WTC11 (cell line): ENCODE data around the gene IQCE. TPM values are rescaled to one million over a fixed set of nuclear protein-coding genes. Genes with fewer than 3 reads are reported as not detected.

Experiments used
- ATAC-seq: fragments of 200-7000 bp; cut with Tn5 transposase; 2 replicates; pipeline ENCODE4 v1.10.0; 2021; ENCODE audit warnings: mild to moderate bottlenecking, moderate library complexity
- CTCF ChIA-PET: fragments of 300-600 bp; sonication (Branson Sonifier 250); formaldehyde crosslinking; loops from one replicate; lab custom pipeline; 2021; ENCODE audit warnings: antibody characterized with exemption; lab: Charles Lee
- POLR2A ChIA-PET: fragments of 350-600 bp; sonication (Branson Sonifier 250); formaldehyde crosslinking; loops from one replicate; lab custom pipeline; 2021; ENCODE audit warnings: antibody characterized with exemption; lab: Charles Lee
- DNase-seq: peaks from one replicate; pipeline ENCODE4 v3.0.0; 2021; ENCODE audit warnings: low spot score
- H3K27ac Mint-ChIP-seq: 2 replicates; pipeline ENCODE4 v1.8.0; 2021; ENCODE audit warnings: mixed read lengths
- H3K27me3 Mint-ChIP-seq: 2 replicates; pipeline ENCODE4 v1.8.0; 2021; ENCODE audit warnings: low read depth, mild to moderate bottlenecking, moderate library complexity, mixed read lengths
- H3K36me3 Mint-ChIP-seq: 2 replicates; pipeline ENCODE4 v1.8.0; 2021; ENCODE audit warnings: mixed read lengths
- H3K4me1 Mint-ChIP-seq: 2 replicates; pipeline ENCODE4 v1.8.0; 2022; ENCODE audit warnings: mixed read lengths
- H3K4me3 Mint-ChIP-seq: 2 replicates; pipeline ENCODE4 v1.8.0; 2021; ENCODE audit warnings: mild to moderate bottlenecking, moderate library complexity, mixed read lengths
- H3K9me3 Mint-ChIP-seq: 2 replicates; pipeline ENCODE4 v1.8.0; 2021; ENCODE audit warnings: mixed read lengths
- CBFB ChIP-seq: sonication (generic); formaldehyde crosslinking; IDR thresholded peaks from 2 replicates; pipeline ENCODE4 v1.8.1; 2022; ENCODE audit warnings: mild to moderate bottlenecking, low read depth, missing genetic modification reagents
- CREB1 ChIP-seq: sonication (generic); formaldehyde crosslinking; IDR thresholded peaks from 2 replicates; pipeline ENCODE4 v1.8.0; 2023; ENCODE audit warnings: mild to moderate bottlenecking, missing genetic modification reagents
- GABPB1 ChIP-seq: sonication (generic); formaldehyde crosslinking; IDR thresholded peaks from 2 replicates; pipeline ENCODE4 v1.8.1; 2023; ENCODE audit warnings: mild to moderate bottlenecking, missing genetic modification reagents
- JUN ChIP-seq: sonication (generic); formaldehyde crosslinking; IDR thresholded peaks from 2 replicates; pipeline ENCODE4 v1.8.0; 2023; ENCODE audit warnings: mild to moderate bottlenecking, missing genetic modification reagents
- NFATC4 ChIP-seq: fragments of 250-450 bp; sonication (Bioruptor Pico); IDR thresholded peaks from 2 replicates; pipeline ENCODE4 v1.9.0; 2021; ENCODE audit warnings: mild to moderate bottlenecking
- PRRX2 ChIP-seq: fragments of 250-450 bp; sonication (Bioruptor Pico); IDR thresholded peaks from 2 replicates; pipeline ENCODE4 v1.8.0; 2021; ENCODE audit warnings: mild to moderate bottlenecking
- SMAD3 ChIP-seq: sonication (generic); formaldehyde crosslinking; IDR thresholded peaks from 2 replicates; pipeline ENCODE4 v1.8.0; 2022; ENCODE audit warnings: missing genetic modification reagents, mild to moderate bottlenecking, borderline replicate concordance
- SMAD4 ChIP-seq: sonication (generic); formaldehyde crosslinking; IDR thresholded peaks from 2 replicates; pipeline ENCODE4 v1.8.0; 2022; ENCODE audit warnings: mild to moderate bottlenecking, missing genetic modification reagents
- TCF7 ChIP-seq: sonication (generic); formaldehyde crosslinking; IDR thresholded peaks from 2 replicates; pipeline ENCODE4 v1.8.0; 2022; ENCODE audit warnings: mild to moderate bottlenecking, low read depth, missing genetic modification reagents, moderate library complexity
- ZBTB21 ChIP-seq: sonication (generic); formaldehyde crosslinking; IDR thresholded peaks from 2 replicates; pipeline ENCODE4 v1.8.1; 2023; ENCODE audit warnings: mild to moderate bottlenecking, missing genetic modification reagents, borderline replicate concordance
- ZNF416 ChIP-seq: fragments of 250-450 bp; sonication (Bioruptor Pico); IDR thresholded peaks from 2 replicates; pipeline ENCODE4 v1.9.0; 2021; ENCODE audit warnings: mild to moderate bottlenecking, inconsistent platforms
- ZNF423 ChIP-seq: fragments of 250-450 bp; sonication (Bioruptor Pico); IDR thresholded peaks from 2 replicates; pipeline ENCODE4 v2.1.2; 2022; ENCODE audit warnings: mild to moderate bottlenecking, moderate library complexity
- total RNA-seq: library from RNA; stranded (reverse); gene quantifications from 3 replicates; pipeline ENCODE4 v1.2.3, GENCODE V29; 2021
- TF ChIP-seq, protein P1 (sequence below): sonication (generic); formaldehyde crosslinking; IDR thresholded peaks from 2 replicates; pipeline ENCODE4 v1.8.1; 2023; ENCODE audit warnings: mild to moderate bottlenecking, moderate library complexity, missing genetic modification reagents
- TF ChIP-seq, protein P2 (sequence below): sonication (generic); formaldehyde crosslinking; IDR thresholded peaks from 2 replicates; pipeline ENCODE4 v1.8.0; 2022; ENCODE audit warnings: mild to moderate bottlenecking, missing genetic modification reagents
- TF ChIP-seq, protein P3 (sequence below): sonication (generic); formaldehyde crosslinking; IDR thresholded peaks from 2 replicates; pipeline ENCODE4 v1.8.1; 2022; ENCODE audit warnings: low read depth, mild to moderate bottlenecking, moderate library complexity, missing genetic modification reagents, borderline replicate concordance
- TF ChIP-seq, protein P4 (sequence below): fragments of 200-600 bp; IDR thresholded peaks from 2 replicates; pipeline ENCODE4 v1.8.0; 2022; ENCODE audit warnings: antibody characterized with exemption
- TF ChIP-seq, protein P5 (sequence below): fragments of 250-450 bp; sonication (Bioruptor Pico); IDR thresholded peaks from 2 replicates; pipeline ENCODE4 v1.9.0; 2021; ENCODE audit warnings: mild to moderate bottlenecking

IQCE gene
- total RNA-seq, 1 experiment from 2014 or later, result 4.4 TPM

DNA sequence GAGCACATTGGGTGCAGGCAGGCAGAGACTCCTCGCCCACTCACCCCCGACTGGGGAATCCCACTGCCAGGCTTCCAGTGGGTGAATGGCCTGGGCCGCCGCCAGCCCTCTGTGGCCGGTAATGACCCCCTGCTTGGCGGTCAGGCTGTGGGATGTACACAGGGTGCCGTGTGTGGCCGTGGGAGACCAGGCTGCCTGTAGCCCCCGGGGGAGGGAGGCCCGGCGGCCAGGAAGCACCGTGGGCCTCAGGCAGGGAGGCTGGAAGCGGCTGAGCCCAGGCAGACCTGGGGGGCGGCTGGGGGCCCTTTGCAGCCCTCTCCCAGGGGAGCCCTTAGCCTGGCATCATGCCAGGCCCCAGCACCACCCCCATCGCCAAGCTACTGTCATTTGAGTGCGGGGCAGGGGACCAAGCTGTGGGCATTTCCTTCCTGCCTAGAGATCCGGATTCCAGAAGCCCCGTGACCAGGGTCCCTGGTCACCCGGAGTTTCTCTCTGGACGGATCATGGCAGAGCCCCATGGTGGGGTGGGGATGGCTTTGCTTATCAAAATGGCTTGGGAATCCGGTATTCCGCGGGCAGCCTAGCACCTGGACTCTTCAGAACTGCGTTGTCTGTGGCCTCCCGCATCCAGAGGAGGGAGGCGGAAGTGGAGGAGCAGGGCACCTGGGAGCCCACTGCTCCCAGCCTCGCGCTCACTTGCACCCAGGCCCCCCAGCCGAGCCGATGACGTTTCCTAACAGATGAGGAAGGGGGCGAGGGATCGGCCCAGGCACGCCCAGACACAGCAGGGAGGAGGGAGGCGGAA is 74.2 kb downstream of the IQCE start (continued):
- TF ChIP-seq, protein P1, sequence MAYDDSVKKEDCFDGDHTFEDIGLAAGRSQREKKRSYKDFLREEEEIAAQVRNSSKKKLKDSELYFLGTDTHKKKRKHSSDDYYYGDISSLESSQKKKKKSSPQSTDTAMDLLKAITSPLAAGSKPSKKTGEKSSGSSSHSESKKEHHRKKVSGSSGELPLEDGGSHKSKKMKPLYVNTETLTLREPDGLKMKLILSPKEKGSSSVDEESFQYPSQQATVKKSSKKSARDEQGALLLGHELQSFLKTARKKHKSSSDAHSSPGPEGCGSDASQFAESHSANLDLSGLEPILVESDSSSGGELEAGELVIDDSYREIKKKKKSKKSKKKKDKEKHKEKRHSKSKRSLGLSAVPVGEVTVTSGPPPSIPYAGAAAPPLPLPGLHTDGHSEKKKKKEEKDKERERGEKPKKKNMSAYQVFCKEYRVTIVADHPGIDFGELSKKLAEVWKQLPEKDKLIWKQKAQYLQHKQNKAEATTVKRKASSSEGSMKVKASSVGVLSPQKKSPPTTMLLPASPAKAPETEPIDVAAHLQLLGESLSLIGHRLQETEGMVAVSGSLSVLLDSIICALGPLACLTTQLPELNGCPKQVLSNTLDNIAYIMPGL (CRISPR knock-in tag), result no peak
- 0 out of 2 replicates have a peak, but pooled peaks have one; percentile 13 for TF ChIP-seq GABPB1 (CRISPR knock-in tag)

DNA sequence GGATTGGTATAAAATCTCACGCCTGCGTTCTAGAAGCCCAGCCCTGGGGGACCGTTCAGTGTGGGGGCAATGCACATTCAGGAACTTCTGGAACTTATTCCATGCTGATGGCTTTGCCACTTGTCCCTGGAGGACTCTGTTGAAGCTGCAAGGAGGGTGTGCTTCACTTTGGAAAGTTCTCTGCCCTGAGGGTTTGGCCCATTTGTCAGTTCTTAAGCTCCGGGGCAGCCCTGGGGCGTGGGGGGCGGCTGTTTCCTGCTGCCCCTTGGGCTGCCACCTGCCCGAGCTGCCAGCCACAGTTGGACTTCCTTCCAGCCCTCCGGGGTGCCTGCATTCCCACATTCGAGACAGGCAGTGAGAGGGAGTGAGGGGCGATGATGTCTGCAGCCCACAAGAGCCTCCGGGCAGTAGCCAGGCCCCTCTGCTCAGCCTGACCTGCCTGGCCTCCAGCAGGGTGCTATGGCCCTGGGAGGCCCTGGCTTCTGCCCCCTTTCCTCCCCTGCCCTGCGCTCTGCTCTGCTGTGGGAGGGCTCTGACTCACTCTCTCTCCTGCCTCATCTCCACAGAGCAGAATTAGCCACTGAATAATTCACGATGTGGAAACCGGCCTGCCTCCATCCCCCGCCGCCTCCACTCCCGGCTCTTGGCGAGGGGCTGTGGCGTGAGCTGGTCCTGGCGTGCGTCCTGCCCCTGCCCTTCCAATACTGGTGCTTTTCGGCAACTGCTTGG is 74.9 kb downstream of the IQCE start:
- peaks cover 23% of the 10 kb centered on the region for H3K4me1 Mint-ChIP-seq
- POLR2A ChIA-PET, result interaction anchor here (0.8 to 2.9 kb wide), 3 partner anchors 8 to 20 kb away, joined by 5 to 16 read pairs (median 6); no protein-coding TSS in a partner anchor
- no peaks in the 10 kb centered on the region for H3K9me3 Mint-ChIP-seq
- ATAC-seq, result no peak
- CTCF ChIA-PET, result interaction anchor here (0.7 to 3.1 kb wide), 4 partner anchors 18 to 37 kb away, joined by 3 to 20 read pairs (median 4); no protein-coding TSS in a partner anchor
- TF ChIP-seq ZNF423 (CRISPR knock-in tag) (peak; percentile 61), SMAD4 (CRISPR knock-in tag) (no peak)
- TF ChIP-seq, protein P2, sequence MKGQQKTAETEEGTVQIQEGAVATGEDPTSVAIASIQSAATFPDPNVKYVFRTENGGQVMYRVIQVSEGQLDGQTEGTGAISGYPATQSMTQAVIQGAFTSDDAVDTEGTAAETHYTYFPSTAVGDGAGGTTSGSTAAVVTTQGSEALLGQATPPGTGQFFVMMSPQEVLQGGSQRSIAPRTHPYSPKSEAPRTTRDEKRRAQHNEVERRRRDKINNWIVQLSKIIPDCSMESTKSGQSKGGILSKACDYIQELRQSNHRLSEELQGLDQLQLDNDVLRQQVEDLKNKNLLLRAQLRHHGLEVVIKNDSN, result 0 out of 2 replicates have a peak, but pooled peaks have one; percentile 11
- TF ChIP-seq, all 79 proteins: peak for 2
- no peak for DNase-seq
- Mint-ChIP-seq H3K4me3 (peak overlapping the region; percentile 86), H3K27ac (peak overlapping the region; percentile 87), H3K27me3 (peaks cover under 1% of the 10 kb centered on the region; the same call in 1 of the 2 replicates), H3K36me3 (no peaks in the 10 kb centered on the region)

DNA sequence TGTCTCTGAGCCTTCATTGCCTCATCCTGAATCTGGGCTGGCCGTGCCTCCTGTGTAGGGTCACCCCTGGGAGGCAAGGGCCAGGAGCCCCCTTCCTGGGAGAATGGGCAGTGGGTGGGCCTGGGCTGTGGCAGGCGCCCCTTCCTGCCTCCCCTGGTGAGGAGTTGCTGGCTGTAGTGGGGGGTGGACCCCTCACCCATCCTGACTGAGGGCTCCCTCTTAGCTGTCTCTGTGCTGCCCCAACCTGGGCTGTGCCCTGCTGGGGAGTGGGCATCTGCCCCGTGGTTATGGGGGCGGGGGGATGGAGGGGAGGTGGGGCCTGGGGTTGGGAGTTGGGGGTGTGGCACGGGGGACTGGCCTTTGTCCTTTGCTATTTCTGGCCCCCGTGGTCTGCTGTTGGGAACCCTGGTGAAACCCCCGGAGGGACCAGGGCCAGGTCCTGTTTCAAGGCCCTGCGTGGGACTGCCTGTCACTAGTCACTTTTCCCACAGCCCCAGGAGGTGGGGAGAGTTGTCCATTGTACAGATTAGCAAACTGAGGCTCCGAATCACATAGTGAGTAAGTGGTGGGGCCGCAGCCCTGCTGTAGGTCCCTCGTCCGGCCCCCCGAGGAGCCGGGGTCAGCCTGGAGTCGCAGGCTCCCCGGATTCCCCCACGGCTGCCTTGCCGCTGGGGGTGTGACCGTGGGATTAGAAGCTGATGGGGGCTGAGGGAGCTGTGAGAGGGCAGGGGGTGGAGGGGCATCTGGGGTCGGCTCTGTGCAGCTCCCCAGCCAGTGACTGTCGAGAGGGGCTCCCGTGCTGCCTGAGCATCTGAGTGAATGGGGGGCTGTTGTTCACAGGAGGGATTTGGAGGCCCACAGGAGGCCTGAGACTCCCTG is 75.7 kb downstream of the IQCE start:
- H3K27me3 Mint-ChIP-seq, result no peaks in the 10 kb centered on the region
- ChIA-PET CTCF (interaction anchor here (0.9 kb wide), 1 partner anchor 17 kb away, joined by 3 read pairs; no protein-coding TSS in a partner anchor), POLR2A (interaction anchor here (1.8 kb wide), 1 partner anchor 21 kb away, joined by 6 read pairs; no protein-coding TSS in a partner anchor)
- peak overlapping the region; percentile 86 for H3K4me3 Mint-ChIP-seq
- H3K27ac Mint-ChIP-seq, result peak overlapping the region; percentile 87
- H3K36me3 Mint-ChIP-seq, result no peaks in the 10 kb centered on the region
- no peak for ATAC-seq
- peaks cover 23% of the 10 kb centered on the region for H3K4me1 Mint-ChIP-seq
- no peak for DNase-seq
- H3K9me3 Mint-ChIP-seq, result no peaks in the 10 kb centered on the region
- TF ChIP-seq TCF7 (CRISPR knock-in tag) (no peak), PRRX2 (CRISPR knock-in tag) (no peak), ZBTB21 (CRISPR knock-in tag) (no peak), CREB1 (CRISPR knock-in tag) (no peak), NFATC4 (CRISPR knock-in tag) (no peak), JUN (CRISPR knock-in tag) (no peak), CBFB (CRISPR knock-in tag) (no peak), SMAD3 (CRISPR knock-in tag) (no peak), ZNF416 (no peak)
- TF ChIP-seq, protein P1 (CRISPR knock-in tag), result no peak
- TF ChIP-seq, protein P3, sequence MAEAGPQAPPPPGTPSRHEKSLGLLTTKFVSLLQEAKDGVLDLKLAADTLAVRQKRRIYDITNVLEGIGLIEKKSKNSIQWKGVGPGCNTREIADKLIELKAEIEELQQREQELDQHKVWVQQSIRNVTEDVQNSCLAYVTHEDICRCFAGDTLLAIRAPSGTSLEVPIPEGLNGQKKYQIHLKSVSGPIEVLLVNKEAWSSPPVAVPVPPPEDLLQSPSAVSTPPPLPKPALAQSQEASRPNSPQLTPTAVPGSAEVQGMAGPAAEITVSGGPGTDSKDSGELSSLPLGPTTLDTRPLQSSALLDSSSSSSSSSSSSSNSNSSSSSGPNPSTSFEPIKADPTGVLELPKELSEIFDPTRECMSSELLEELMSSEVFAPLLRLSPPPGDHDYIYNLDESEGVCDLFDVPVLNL (CRISPR knock-in tag), result no peak
- TF ChIP-seq, protein P4, sequence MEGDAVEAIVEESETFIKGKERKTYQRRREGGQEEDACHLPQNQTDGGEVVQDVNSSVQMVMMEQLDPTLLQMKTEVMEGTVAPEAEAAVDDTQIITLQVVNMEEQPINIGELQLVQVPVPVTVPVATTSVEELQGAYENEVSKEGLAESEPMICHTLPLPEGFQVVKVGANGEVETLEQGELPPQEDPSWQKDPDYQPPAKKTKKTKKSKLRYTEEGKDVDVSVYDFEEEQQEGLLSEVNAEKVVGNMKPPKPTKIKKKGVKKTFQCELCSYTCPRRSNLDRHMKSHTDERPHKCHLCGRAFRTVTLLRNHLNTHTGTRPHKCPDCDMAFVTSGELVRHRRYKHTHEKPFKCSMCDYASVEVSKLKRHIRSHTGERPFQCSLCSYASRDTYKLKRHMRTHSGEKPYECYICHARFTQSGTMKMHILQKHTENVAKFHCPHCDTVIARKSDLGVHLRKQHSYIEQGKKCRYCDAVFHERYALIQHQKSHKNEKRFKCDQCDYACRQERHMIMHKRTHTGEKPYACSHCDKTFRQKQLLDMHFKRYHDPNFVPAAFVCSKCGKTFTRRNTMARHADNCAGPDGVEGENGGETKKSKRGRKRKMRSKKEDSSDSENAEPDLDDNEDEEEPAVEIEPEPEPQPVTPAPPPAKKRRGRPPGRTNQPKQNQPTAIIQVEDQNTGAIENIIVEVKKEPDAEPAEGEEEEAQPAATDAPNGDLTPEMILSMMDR, result no peak
- TF ChIP-seq, protein P5, sequence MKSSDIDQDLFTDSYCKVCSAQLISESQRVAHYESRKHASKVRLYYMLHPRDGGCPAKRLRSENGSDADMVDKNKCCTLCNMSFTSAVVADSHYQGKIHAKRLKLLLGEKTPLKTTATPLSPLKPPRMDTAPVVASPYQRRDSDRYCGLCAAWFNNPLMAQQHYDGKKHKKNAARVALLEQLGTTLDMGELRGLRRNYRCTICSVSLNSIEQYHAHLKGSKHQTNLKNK (CRISPR knock-in tag), result no peak
